ENCODE data around the gene ADCY9. TPM values are rescaled to one million over a fixed set of nuclear protein-coding genes. Genes with fewer than 3 reads are reported as not detected.
"Not testable (repeated sequence)": the region's sequence is repeated elsewhere in the genome, so short reads cannot be mapped to it uniquely, and the experiment has no call there.

ADCY9 gene
- total RNA-seq, 1 donor from 2014 or later = 6.9 TPM

DNA sequence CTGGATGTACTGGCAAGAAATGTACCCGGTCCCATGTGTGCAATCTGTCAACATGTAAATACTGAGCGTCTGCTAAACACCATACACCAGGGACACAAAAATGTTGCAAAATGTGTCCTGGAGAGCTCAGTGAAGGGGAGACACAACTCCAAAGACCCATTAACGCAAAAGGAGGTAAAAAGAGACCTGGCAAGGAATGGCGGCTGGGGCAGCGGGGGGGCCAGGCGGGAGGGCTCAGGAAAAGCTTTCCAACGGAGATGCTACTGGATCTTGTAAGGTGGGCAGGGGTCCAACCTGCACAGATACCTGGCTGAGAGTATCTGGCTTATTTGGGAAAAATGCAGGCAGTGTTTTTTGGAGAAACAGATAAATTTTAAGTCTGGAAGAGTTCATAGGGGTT is 40.7 kb downstream of the ADCY9 start:
- Mint-ChIP-seq H3K27ac (no peak overlapping the region), H3K4me1 (ENCODE audit: low read depth) (no peaks in the 10 kb centered on the region), H3K36me3 (ENCODE audit: insufficient read depth) (no peaks in the 10 kb centered on the region), H3K4me3 (ENCODE audit: low read depth) (no peak overlapping the region), H3K9me3 (ENCODE audit: low read depth) (peaks cover 3% of the 10 kb centered on the region), H3K27me3 (peaks cover 4% of the 10 kb centered on the region)
- TF ChIP-seq, protein P1, sequence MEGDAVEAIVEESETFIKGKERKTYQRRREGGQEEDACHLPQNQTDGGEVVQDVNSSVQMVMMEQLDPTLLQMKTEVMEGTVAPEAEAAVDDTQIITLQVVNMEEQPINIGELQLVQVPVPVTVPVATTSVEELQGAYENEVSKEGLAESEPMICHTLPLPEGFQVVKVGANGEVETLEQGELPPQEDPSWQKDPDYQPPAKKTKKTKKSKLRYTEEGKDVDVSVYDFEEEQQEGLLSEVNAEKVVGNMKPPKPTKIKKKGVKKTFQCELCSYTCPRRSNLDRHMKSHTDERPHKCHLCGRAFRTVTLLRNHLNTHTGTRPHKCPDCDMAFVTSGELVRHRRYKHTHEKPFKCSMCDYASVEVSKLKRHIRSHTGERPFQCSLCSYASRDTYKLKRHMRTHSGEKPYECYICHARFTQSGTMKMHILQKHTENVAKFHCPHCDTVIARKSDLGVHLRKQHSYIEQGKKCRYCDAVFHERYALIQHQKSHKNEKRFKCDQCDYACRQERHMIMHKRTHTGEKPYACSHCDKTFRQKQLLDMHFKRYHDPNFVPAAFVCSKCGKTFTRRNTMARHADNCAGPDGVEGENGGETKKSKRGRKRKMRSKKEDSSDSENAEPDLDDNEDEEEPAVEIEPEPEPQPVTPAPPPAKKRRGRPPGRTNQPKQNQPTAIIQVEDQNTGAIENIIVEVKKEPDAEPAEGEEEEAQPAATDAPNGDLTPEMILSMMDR (IDR thresholded peaks at IDR 0.05; ENCODE audit: unreplicated experiment) = no peak
- no peak for DNase-seq (ENCODE audit: low spot score, unreplicated experiment)

GRCh38 chr16:4073150-4073549 is 43.1 kb downstream of the ADCY9 start:
- H3K4me1 Mint-ChIP-seq (ENCODE audit: low read depth); H3K9me3 Mint-ChIP-seq (ENCODE audit: low read depth); H3K27ac Mint-ChIP-seq; H3K36me3 Mint-ChIP-seq (ENCODE audit: insufficient read depth); H3K27me3 Mint-ChIP-seq; H3K4me3 Mint-ChIP-seq (ENCODE audit: low read depth); DNase-seq (ENCODE audit: low spot score, unreplicated experiment): not testable (repeated sequence)

GRCh38 chr16:4071686-4072561 is 44.3 kb downstream of the ADCY9 start:
- H3K27me3 Mint-ChIP-seq = peaks cover 4% of the 10 kb centered on the region
- H3K27ac Mint-ChIP-seq = no peak overlapping the region
- TF ChIP-seq, protein P1 (IDR thresholded peaks at IDR 0.05; ENCODE audit: unreplicated experiment) = no peak

DNA sequence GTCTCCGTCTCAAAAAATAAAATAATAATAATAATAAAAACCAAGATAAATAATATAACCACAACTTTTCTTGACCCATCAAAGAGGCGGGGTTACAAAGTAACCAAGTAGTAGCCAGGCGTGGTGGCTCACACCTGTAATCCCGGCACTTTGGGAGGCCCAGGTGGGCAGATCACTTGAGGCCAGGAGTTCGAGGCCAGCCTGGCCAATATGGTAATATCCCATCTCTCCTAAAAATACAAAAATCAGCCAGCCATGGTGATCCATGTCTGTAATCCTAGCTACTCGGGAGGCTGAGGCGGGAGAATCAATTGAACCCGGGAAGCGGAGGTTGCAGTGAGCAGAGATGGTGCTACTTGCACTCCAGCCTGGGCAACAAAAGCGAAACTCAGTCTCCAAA is 45.3 kb downstream of the ADCY9 start:
- no peak overlapping the region for H3K27ac Mint-ChIP-seq
- DNase-seq (ENCODE audit: low spot score, unreplicated experiment) = no peak
- no peaks in the 10 kb centered on the region for H3K36me3 Mint-ChIP-seq (ENCODE audit: insufficient read depth)
- TF ChIP-seq, protein P1 (IDR thresholded peaks at IDR 0.05; ENCODE audit: unreplicated experiment) = no peak
- H3K4me1 Mint-ChIP-seq (ENCODE audit: low read depth) = peaks cover 3% of the 10 kb centered on the region
- no peaks in the 10 kb centered on the region for H3K9me3 Mint-ChIP-seq (ENCODE audit: low read depth)
- H3K27me3 Mint-ChIP-seq = peaks cover 4% of the 10 kb centered on the region
- H3K4me3 Mint-ChIP-seq (ENCODE audit: low read depth) = no peak overlapping the region

More at GRCh38 chr16:4071686-4072561, 44.3 kb downstream of the ADCY9 start:
- H3K4me3 Mint-ChIP-seq (ENCODE audit: low read depth) = no peak overlapping the region
- no peaks in the 10 kb centered on the region for H3K9me3 Mint-ChIP-seq (ENCODE audit: low read depth)
- no peaks in the 10 kb centered on the region for H3K36me3 Mint-ChIP-seq (ENCODE audit: insufficient read depth)
- no peak for DNase-seq (ENCODE audit: low spot score, unreplicated experiment)
- peaks cover 3% of the 10 kb centered on the region for H3K4me1 Mint-ChIP-seq (ENCODE audit: low read depth)

DNA sequence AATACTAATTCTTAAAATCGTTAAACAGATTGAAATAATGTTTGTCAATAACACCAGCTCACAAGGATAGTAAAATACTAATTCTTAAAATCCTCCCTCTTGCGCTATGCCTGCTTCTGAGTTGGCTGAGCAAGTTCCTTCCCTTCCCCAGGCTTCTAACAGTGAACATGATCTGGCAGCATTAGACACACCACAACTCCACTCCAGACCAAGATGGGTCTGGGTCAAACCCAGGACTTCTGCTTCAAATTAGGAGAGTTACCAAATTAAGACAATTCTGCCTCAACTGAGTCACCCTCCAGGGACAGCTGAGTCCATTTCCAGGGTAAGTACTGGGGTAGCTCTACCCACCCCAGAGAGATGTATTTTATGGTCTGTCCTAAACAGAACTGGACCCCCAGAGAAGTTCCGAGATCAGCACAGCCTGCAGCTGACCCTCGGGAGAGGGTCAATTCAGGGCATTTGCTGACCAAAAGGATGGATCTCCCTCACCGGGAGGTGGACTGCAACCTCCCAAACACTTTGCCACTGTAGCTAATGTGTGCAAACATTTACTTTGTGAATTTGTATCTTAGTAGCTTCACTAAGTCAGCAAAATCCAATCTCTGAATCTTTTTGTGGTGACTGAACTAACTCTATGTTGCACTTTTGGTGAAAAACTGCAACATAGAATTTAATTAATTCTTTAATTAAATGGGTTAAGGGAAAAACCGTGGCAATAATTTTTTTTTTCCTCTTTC is 48.8 kb downstream of the ADCY9 start:
- no peak overlapping the region for H3K4me3 Mint-ChIP-seq (ENCODE audit: low read depth)
- TF ChIP-seq, protein P1 (IDR thresholded peaks at IDR 0.05; ENCODE audit: unreplicated experiment) = no peak
- H3K9me3 Mint-ChIP-seq (ENCODE audit: low read depth) = peaks cover 13% of the 10 kb centered on the region
- H3K36me3 Mint-ChIP-seq (ENCODE audit: insufficient read depth) = no peaks in the 10 kb centered on the region
- H3K27ac Mint-ChIP-seq = no peak overlapping the region
- peaks cover 3% of the 10 kb centered on the region for H3K4me1 Mint-ChIP-seq (ENCODE audit: low read depth)
- peaks cover 1% of the 10 kb centered on the region for H3K27me3 Mint-ChIP-seq
- DNase-seq (ENCODE audit: low spot score, unreplicated experiment) = no peak
